ENCODE data around the gene OSBP2. TPM values are rescaled to one million over a fixed set of nuclear protein-coding genes. Genes with fewer than 3 reads are reported as not detected.
A peak's percentile ranks its signal among the peaks of the same experiment; 100 is the strongest.

The OSBP2 gene
- total and polyA plus RNA-seq, 5 experiments from 2014 or later = 0.60 to 1.8 (median 0.75) TPM

GRCh38 chr22:30856741-30857502 is 162.2 kb downstream of the OSBP2 start:
- POLR2A ChIA-PET = no interaction called here
- Mint-ChIP-seq H3K9me3 (peaks cover 0 to 18% (median 6%) of the 10 kb centered on the region in 9 donors), H3K27ac (no peak overlapping the region), H3K36me3 (peaks cover 0 to 12% (median 8%) of the 10 kb centered on the region in 3 donors), H3K27me3 (peaks cover 0 to 5% (median 0%) of the 10 kb centered on the region in 5 donors), H3K4me1 (peaks cover 0 to 4% (median 0%) of the 10 kb centered on the region in 4 donors), H3K4me3 (no peak overlapping the region)
- ATAC-seq (no peak), DNase-seq (no peak)

- H3K27me3 Mint-ChIP-seq = peaks cover 0 to 5% (median 0%) of the 10 kb centered on the region in 5 donors
- no peak overlapping the region for H3K4me3 Mint-ChIP-seq
- ATAC-seq (no peak), DNase-seq (no peak)
- no peak overlapping the region for H3K27ac Mint-ChIP-seq
- H3K36me3 Mint-ChIP-seq = peaks cover 0 to 11% (median 8%) of the 10 kb centered on the region in 3 donors
- H3K4me1 Mint-ChIP-seq = peaks cover 0 to 5% (median 0%) of the 10 kb centered on the region in 4 donors
- H3K9me3 Mint-ChIP-seq = peaks cover 0 to 10% (median 5%) of the 10 kb centered on the region in 9 donors
- POLR2A ChIA-PET = no interaction called here
Measured at GRCh38 chr22:30857791-30858190, 163.1 kb downstream of the OSBP2 start.

- no peak overlapping the region for H3K4me3 Mint-ChIP-seq
- H3K4me1 Mint-ChIP-seq = peaks cover 0 to 5% (median 0%) of the 10 kb centered on the region in 4 donors
- peaks cover 0 to 5% (median 5%) of the 10 kb centered on the region in 3 donors for H3K36me3 Mint-ChIP-seq
- H3K9me3 Mint-ChIP-seq = peaks cover 0 to 5% (median 0%) of the 10 kb centered on the region in 9 donors
- POLR2A ChIA-PET = no interaction called here
- H3K27ac Mint-ChIP-seq = no peak overlapping the region
- peaks cover 0 to 3% (median 0%) of the 10 kb centered on the region in 5 donors for H3K27me3 Mint-ChIP-seq
- no peak for ATAC-seq
- no peak for DNase-seq
Measured at GRCh38 chr22:30858976-30859713, 164.5 kb downstream of the OSBP2 start.

DNA sequence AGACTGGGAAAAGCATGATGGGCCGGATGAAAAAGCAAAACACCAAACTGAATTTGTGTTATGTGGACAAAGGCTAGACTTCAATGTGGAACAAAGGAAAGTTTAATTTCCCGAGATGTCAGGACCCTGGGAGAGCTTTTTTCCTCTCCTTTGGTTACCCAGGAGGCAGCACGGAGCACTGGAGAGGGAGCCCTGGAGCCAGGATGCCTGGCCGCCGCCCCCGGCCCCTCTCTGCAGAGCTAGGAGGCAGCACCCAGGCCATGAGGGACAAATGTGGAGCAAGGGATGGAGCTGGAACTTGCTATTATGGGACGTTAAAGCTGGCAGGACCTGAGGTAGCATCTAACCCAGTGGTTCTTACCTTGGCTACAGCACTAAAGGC is 165.0 kb downstream of the OSBP2 start:
- DNase-seq (no peak), ATAC-seq (no peak)
- no peak overlapping the region for H3K4me3 Mint-ChIP-seq
- POLR2A ChIA-PET = no interaction called here
- H3K4me1 Mint-ChIP-seq = peaks cover 0 to 5% (median 0%) of the 10 kb centered on the region in 4 donors
- peaks cover 0 to 1% (median 0%) of the 10 kb centered on the region in 5 donors for H3K27me3 Mint-ChIP-seq
- peaks cover 0 to under 1% (median 0%) of the 10 kb centered on the region in 9 donors for H3K9me3 Mint-ChIP-seq
- no peak overlapping the region for H3K27ac Mint-ChIP-seq
- peaks cover 0 to 3% (median 1%) of the 10 kb centered on the region in 3 donors for H3K36me3 Mint-ChIP-seq

- DNase-seq = peak in 1 of 10 donors; percentile 13
- no peak for ATAC-seq
- H3K27me3 Mint-ChIP-seq = no peaks in the 10 kb centered on the region
- H3K4me1 Mint-ChIP-seq = peaks cover 0 to 5% (median 0%) of the 10 kb centered on the region in 4 donors
- no peaks in the 10 kb centered on the region for H3K36me3 Mint-ChIP-seq
- no peaks in the 10 kb centered on the region for H3K9me3 Mint-ChIP-seq
- no peak overlapping the region for H3K27ac Mint-ChIP-seq
- POLR2A ChIA-PET = no interaction called here
- H3K4me3 Mint-ChIP-seq = no peak overlapping the region
Measured at GRCh38 chr22:30860176-30861105, 165.8 kb downstream of the OSBP2 start.

DNA sequence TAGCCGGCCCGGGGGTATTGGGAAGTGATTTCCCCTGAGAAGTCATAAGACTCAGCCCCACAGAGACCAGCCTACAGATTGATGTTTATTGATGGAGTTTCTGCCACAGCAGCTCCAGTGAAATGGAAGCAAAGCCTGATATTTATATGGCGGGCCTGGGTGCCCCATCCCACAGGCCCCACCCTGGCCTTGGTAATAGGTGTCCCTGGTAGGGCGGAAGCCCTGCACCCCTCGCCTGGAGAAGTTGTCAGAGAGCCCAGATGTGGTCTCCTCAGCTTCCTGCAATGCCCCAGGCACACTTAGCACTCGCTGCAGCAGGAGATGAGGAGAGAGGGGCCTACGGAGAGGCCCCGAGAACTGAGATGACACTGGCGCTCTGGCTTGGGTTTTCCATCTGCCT is 166.5 kb downstream of the OSBP2 start:
- no peaks in the 10 kb centered on the region for H3K36me3 Mint-ChIP-seq
- no peak overlapping the region for H3K27ac Mint-ChIP-seq
- DNase-seq (peak in 1 of 10 donors; percentile 10), ATAC-seq (no peak)
- no peaks in the 10 kb centered on the region for H3K9me3 Mint-ChIP-seq
- H3K27me3 Mint-ChIP-seq = no peaks in the 10 kb centered on the region
- POLR2A ChIA-PET = no interaction called here
- no peak overlapping the region for H3K4me3 Mint-ChIP-seq
- H3K4me1 Mint-ChIP-seq = peaks cover 0 to 5% (median 0%) of the 10 kb centered on the region in 4 donors

- no peak for ATAC-seq
Measured at GRCh38 chr22:30861688-30862552, 167.2 kb downstream of the OSBP2 start.

DNA sequence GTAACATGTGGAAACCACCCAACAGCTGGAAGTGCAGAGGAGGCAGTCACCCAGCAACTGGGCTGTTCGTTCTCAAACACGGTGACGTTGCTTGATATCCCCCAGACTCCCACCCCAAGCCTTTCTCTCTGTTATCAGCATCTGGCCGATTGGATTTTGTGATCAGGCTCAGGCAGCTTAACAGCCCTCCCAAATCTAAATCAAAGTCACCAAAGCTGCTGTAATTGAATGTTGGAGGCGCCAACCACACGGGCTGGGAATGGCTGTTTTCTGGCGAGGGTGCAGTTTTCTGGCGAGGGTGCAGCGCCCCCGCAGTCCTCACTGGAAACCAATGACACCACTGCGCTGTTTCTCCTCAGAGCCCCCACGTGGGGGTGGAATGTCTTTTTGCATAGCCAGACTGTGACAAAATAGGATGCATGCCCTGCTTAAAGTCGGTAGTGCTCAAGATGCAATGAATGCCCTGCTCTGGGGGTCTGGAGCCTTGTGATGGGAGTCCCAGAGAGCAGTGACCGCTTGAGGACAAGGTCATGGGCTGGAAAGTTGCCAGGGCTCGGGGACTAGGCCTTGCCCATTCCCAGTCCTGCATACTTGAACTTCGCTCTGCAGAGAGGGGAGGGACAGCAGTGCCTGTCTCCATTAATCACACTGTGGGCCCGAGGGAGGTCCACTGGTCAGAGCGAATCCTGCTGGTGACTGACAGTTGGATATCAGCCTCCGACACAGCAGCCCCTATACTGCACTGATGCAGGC is 168.6 kb downstream of the OSBP2 start:
- POLR2A ChIA-PET = no interaction called here
- H3K9me3 Mint-ChIP-seq = no peaks in the 10 kb centered on the region
- ATAC-seq = no peak
- peaks cover 0 to 5% (median 0%) of the 10 kb centered on the region in 4 donors for H3K4me1 Mint-ChIP-seq
- H3K27ac Mint-ChIP-seq = no peak overlapping the region
- no peak overlapping the region for H3K4me3 Mint-ChIP-seq
- no peaks in the 10 kb centered on the region for H3K27me3 Mint-ChIP-seq
- no peak for DNase-seq
- no peaks in the 10 kb centered on the region for H3K36me3 Mint-ChIP-seq

More at GRCh38 chr22:30861688-30862552, 167.2 kb downstream of the OSBP2 start:
- Mint-ChIP-seq H3K36me3 (no peaks in the 10 kb centered on the region), H3K27me3 (no peaks in the 10 kb centered on the region), H3K27ac (peak overlapping the region in 1 of 10 donors; percentile 90), H3K9me3 (no peaks in the 10 kb centered on the region), H3K4me3 (no peak overlapping the region), H3K4me1 (peaks cover 0 to 5% (median 0%) of the 10 kb centered on the region in 4 donors)
- no peak for DNase-seq
- POLR2A ChIA-PET = no interaction called here

DNA sequence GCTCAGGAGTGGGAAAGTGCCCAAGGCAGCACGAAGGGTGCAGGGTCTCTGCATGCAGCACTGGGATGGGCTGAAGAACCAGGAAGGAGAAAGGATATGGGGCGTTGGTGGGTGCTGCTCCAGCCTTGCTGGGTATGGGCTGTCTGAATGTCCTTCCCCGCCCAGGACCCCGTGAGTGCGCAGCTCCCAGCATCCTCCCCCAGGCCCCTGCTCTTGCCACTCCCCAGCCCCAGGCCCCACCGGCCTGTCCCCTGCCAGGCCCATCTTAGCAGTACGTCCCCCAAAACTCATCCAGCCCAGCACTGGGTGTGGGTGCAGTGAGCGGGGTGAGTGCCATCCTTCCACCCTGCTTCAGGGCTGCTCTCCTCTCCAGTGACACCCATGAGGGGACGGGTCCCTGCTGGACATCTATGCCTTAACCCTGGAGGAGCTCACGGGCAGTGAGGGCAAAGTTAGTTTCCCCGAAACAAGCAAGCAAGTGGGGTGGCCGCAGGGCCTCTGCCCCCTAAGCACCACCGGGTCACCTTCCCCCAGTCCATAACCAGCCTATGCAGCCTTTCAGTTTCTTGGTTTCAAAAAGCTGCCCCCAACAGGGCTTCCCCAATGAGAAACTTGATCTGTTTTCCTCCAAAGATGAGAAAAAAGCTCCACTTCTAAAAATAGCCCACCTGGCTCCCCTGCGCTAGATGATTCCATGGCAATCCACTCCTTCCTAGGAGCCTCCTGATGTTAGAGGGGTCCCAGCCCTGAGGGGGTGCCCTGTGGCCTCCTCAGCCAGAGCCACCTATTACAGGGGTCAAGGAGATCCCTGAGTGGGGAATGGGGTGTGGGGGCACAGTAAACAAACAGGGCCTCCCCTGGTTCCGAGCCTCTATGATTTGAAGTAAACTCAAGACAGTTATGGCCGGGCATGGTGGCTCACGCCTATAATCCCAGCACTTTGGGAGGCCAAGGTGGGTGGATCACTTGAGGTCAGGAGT is 170.1 kb downstream of the OSBP2 start:
- H3K27me3 Mint-ChIP-seq = no peaks in the 10 kb centered on the region
- H3K9me3 Mint-ChIP-seq = no peaks in the 10 kb centered on the region
- peaks cover 0 to 6% (median 0%) of the 10 kb centered on the region in 4 donors for H3K4me1 Mint-ChIP-seq
- ATAC-seq (no peak), DNase-seq (peak in 1 of 10 donors; percentile 44)
- no peak overlapping the region for H3K4me3 Mint-ChIP-seq
- no peaks in the 10 kb centered on the region for H3K36me3 Mint-ChIP-seq
- no peak overlapping the region for H3K27ac Mint-ChIP-seq
- POLR2A ChIA-PET = interaction anchor here (0.7 kb wide), 1 partner anchor 76 kb away, joined by 5 read pairs; no protein-coding TSS in a partner anchor

DNA sequence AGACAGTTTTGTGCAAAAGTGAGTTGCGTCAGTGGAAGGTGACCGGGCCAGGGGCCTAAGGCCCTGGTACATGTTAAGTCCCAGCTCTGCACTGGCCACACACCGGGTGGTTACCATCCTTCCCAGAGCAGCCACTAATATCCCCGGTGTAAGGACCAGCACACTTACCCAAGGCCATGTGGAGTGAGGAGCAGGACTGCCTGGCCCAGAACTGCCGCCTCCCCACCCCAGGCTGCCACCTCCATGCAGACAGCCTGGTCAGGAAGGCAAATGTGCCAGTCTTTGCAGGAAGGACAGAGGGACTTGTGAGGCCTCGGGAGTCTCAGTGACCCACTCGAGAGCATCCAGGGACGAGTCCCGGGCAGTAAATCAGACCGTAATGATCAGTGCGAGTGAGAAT is 171.0 kb downstream of the OSBP2 start:
- Mint-ChIP-seq H3K36me3 (no peaks in the 10 kb centered on the region), H3K9me3 (no peaks in the 10 kb centered on the region), H3K4me3 (no peak overlapping the region), H3K27ac (peak overlapping the region in 1 of 10 donors; percentile 49), H3K27me3 (no peaks in the 10 kb centered on the region), H3K4me1 (peaks cover 0 to 6% (median 0%) of the 10 kb centered on the region in 4 donors)
- no peak for ATAC-seq
- DNase-seq = peak in 2 of 10 donors; percentile 3 to 61
- POLR2A ChIA-PET = interaction anchor here (0.7 kb wide), 1 partner anchor 77 kb away, joined by 5 read pairs; no protein-coding TSS in a partner anchor

Data from naive thymus-derived CD8-positive, alpha-beta T cell (primary cell).